Activated naive CD8-positive, alpha-beta T cell treated with anti-CD3 and anti-CD28 coated beads, Interleukin-2, amount 50 U/mL, for 16 hours (primary cell): ENCODE measurements around the gene PRKD1.
"Not testable (repeated sequence)": the region's sequence is repeated elsewhere in the genome, so short reads cannot be mapped to it uniquely, and the experiment has no call there.

Experiments
- DNase-seq: peaks from one replicate; pipeline ENCODE4 v3.0.0-alpha.2; 2020; ENCODE audit warnings: low read depth, low spot score

Gene PRKD1

GRCh38 chr14:29900609-29901350, 26.9 kb downstream of the PRKD1 start:
- no peak for DNase-seq

- DNase-seq, result no peak
Observed at GRCh38 chr14:29898470-29898869, 29.2 kb downstream of the PRKD1 start.

GRCh38 chr14:29897181-29897580, 30.5 kb downstream of the PRKD1 start:
- no peak for DNase-seq

GRCh38 chr14:29896354-29896821, 31.3 kb downstream of the PRKD1 start:
- DNase-seq, result no peak

GRCh38 chr14:29895591-29896083, 32.0 kb downstream of the PRKD1 start:
- DNase-seq, result no peak

- no peak for DNase-seq
Observed at GRCh38 chr14:29893989-29894388, 33.7 kb downstream of the PRKD1 start.

GRCh38 chr14:29892327-29892726, 35.3 kb downstream of the PRKD1 start:
- no peak for DNase-seq

GRCh38 chr14:29885988-29886387, 41.7 kb downstream of the PRKD1 start:
- no peak for DNase-seq

GRCh38 chr14:29868000-29868399, 59.6 kb downstream of the PRKD1 start:
- DNase-seq, result no peak

GRCh38 chr14:29865299-29865698, 62.3 kb downstream of the PRKD1 start:
- DNase-seq, result no peak

GRCh38 chr14:29861996-29862395, 65.7 kb downstream of the PRKD1 start:
- DNase-seq, result no peak

- DNase-seq, result no peak
Observed at GRCh38 chr14:29858299-29858698, 69.3 kb downstream of the PRKD1 start.

GRCh38 chr14:29857551-29857950, 70.1 kb downstream of the PRKD1 start:
- DNase-seq, result no peak

GRCh38 chr14:29856516-29856915, 71.1 kb downstream of the PRKD1 start:
- no peak for DNase-seq

- not testable (repeated sequence) for DNase-seq
Observed at GRCh38 chr14:29853691-29854090, 74.0 kb downstream of the PRKD1 start.

GRCh38 chr14:29853272-29853671, 74.4 kb downstream of the PRKD1 start:
- DNase-seq, result no peak

- no peak for DNase-seq
Observed at GRCh38 chr14:29851397-29851796, 76.2 kb downstream of the PRKD1 start.

GRCh38 chr14:29847056-29847380, 80.6 kb downstream of the PRKD1 start:
- no peak for DNase-seq

GRCh38 chr14:29846339-29847055, 81.2 kb downstream of the PRKD1 start:
- no peak for DNase-seq

GRCh38 chr14:29843981-29844380, 83.7 kb downstream of the PRKD1 start:
- no peak for DNase-seq

- DNase-seq, result no peak
Observed at GRCh38 chr14:29842228-29842627, 85.4 kb downstream of the PRKD1 start.

GRCh38 chr14:29840369-29840892, 87.2 kb downstream of the PRKD1 start:
- not testable (repeated sequence) for DNase-seq

- not testable (repeated sequence) for DNase-seq
Observed at GRCh38 chr14:29839691-29840090, 88.0 kb downstream of the PRKD1 start.
